D721Med (cell line): ENCODE data around the gene PNRC1.
"Not testable (repeated sequence)": the region's sequence is repeated elsewhere in the genome, so short reads cannot be mapped to it uniquely, and the experiment has no call there.

Experiments used
- DNase-seq: peaks from one replicate; pipeline ENCODE4 v3.0.0; 2011; ENCODE audit warnings: low spot score; ENCODE audit not compliant: insufficient read length
- FAIRE-seq: peaks from 2 replicates; lab custom pipeline; 2011; peaks lifted over from hg19 to GRCh38; lab: Jason Lieb, UNC
- TF ChIP-seq, protein P1 (sequence below): IDR thresholded peaks from 2 replicates; pipeline ENCODE4 v1.5.1; 2012; ENCODE audit warnings: mild to moderate bottlenecking, control low read depth; ENCODE audit not compliant: insufficient read depth; ENCODE audit errors: missing control alignments

Gene PNRC1

DNA sequence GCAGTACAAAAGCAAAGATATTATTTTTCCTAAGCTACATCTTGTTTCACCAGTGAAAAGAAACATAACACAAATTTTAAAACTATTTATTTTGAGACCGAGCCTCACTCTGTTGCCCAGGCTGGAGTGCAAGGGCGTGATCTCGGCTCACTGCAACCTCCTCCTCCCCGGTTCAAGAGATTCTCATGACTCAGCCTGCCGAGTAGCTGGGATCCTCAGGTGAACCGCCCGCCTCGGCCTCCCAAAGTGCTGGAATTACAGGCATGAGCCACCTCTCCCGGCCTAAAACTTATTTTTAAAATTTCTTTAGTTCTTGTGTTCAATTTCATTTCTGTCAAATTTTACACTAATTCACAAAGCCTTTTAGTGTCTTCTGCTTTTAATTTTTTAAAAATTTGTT is 31.4 kb downstream of the PNRC1 start:
- TF ChIP-seq, protein P1, sequence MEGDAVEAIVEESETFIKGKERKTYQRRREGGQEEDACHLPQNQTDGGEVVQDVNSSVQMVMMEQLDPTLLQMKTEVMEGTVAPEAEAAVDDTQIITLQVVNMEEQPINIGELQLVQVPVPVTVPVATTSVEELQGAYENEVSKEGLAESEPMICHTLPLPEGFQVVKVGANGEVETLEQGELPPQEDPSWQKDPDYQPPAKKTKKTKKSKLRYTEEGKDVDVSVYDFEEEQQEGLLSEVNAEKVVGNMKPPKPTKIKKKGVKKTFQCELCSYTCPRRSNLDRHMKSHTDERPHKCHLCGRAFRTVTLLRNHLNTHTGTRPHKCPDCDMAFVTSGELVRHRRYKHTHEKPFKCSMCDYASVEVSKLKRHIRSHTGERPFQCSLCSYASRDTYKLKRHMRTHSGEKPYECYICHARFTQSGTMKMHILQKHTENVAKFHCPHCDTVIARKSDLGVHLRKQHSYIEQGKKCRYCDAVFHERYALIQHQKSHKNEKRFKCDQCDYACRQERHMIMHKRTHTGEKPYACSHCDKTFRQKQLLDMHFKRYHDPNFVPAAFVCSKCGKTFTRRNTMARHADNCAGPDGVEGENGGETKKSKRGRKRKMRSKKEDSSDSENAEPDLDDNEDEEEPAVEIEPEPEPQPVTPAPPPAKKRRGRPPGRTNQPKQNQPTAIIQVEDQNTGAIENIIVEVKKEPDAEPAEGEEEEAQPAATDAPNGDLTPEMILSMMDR: no peak
- DNase-seq: no peak

DNA sequence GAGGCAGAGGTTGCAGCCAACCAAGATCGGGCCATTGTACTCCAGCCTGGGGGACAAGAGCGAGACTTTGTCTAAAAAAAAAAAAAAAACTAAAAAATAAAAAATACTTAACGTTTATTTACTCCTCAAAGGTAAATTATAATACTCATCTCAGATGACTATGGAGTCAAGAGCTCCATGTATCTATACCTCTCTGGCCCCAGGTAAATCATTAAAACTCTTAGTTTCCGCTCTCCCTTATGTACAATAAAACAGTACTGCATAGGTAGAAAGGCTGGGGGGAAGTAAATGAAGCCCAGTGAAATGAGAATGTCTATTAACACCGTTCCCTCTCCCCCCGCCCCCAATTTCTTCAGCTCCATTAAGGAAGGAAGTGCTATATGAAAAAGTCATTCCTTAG is 36.2 kb downstream of the PNRC1 start:
- FAIRE-seq (no peak), DNase-seq (no peak)
- TF ChIP-seq, protein P1: no peak

More for the DNA sequence above, 31.4 kb downstream of the PNRC1 start:
- no peak for FAIRE-seq

DNA sequence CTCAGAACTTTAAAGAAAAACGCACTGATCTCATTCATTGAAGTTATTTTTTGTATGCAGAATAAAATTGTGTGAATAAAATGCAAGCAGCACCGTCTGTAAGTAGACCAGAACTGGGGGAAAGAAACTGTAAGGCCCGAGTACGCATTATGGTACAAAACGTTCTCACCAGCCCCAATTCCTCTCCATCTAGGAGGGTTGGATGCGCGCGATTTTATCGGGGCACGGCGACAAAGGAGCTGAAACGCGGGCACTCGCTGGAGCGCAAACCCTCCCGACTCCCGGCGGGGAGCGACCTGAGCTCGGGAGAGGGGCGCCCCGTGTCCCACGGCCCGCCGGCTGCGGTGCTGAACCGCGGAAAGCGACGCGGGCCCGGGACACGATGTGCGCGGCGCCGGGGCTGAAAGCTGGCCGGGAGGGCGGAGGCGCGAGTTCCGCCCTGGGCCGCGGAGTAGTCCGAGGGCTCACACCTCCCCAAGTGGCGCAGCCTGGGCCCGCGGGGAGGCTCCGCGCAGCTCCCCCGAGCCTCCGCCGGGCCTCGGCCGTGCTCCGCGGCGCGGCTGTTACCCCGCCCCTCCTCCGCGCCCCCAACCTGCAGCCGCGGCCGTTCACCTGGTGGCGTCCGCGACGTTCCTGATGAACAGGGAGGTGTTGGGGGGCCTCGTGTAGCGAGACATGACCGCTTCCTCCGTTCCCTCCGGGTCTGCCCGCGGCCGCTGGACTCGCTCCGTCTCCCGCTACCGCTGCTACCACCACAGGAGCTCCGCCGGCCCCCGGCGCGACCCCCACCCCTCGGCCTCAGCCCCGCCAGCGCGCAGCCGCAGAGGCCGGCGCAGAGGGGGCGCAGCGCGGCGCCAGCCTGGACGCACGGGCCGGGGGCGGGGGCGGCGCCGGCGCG is 36.9 kb downstream of the PNRC1 start, which contains the start of gene SRSF12:
Gene SRSF12 (minus strand): TSS at position 861 of the 898 bp plus-strand sequence. CDS start 184 bp downstream, at position 677.
- TF ChIP-seq, protein P1: no peak
- peak; percentile 62 for DNase-seq
- FAIRE-seq: no peak

DNA sequence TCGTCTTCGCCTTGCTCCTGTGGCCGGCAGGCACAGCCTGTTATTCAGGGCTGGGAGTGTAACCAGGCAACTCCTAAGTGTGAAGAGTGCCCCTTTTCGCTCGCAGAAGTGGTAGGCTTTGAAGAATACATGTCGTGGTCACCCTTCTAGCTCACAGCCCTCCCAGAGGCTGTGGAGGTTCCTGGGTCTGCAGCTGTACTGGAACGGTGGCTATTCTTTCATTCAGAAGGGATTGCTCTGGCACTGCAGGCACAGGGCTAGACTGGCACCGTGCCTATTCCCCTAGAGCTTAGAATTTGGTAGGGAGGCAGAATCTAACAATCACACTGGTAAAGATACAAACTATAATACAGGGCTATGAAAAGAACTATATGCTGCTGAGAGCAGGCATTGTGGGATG is 38.4 kb downstream of the PNRC1 start:
- TF ChIP-seq, protein P1: no peak
- DNase-seq (no peak), FAIRE-seq (no peak)

DNA sequence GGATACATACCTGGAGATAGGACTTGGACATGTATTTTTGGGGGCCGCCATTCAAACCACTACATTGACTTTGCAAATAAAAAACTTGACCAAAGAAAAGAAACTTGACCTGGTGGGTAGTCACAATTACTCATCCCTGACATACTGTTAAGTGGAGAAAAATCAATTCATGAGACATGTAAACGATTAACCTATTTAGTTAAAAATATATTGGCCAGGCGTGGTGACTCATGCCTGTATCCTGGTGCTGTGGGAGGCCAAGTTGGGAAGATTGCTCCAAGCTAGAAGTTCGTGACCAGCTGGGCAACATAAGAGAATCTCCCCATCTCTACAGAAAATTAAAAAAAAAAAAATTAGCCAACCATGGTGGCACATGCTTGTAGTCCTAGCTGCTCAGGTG is 39.8 kb downstream of the PNRC1 start:
- TF ChIP-seq, protein P1: no peak
- FAIRE-seq: no peak

DNA sequence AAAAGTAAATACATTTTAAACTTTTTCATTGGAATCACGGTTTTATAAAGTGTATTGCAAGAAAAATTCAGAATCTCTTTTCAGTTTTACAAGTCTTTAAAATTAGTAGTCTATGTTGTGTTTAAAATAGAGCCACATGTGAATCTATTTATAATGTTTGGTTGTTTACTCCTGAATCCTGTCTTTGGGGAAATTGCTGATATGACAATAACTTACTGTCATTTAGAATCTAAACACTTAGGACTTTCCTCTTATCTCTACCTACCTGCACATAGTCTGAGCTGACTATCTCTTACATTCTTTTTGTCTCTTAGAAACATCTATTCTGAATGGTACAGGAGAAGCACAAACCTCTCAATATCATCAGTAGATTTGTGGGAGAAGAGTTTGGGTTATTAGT is 41.4 kb downstream of the PNRC1 start:
- DNase-seq (no peak), FAIRE-seq (no peak)
- TF ChIP-seq, protein P1: no peak

More for the DNA sequence above, 39.8 kb downstream of the PNRC1 start:
- no peak for DNase-seq

DNA sequence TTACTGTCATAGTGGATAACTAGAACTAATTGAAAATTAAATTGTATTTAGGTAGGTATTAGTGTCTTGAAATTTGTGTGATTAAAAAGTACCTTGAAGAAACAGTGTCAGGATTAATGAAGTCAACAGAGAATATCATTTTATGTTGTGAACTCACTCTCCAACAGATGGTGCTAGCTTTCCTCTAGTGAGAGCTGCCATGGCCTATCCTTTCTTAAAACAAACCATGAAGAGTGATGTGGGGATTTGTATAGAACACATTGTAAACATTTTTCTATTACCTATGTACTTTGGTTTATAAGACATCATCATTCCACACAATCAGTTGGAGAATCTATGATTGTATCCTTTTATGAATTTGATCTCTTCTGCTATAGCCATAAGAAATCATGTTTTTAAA is 42.1 kb downstream of the PNRC1 start:
- FAIRE-seq: peak; percentile 78
- DNase-seq: peak; percentile 46
- TF ChIP-seq, protein P1: peak; percentile 78

DNA sequence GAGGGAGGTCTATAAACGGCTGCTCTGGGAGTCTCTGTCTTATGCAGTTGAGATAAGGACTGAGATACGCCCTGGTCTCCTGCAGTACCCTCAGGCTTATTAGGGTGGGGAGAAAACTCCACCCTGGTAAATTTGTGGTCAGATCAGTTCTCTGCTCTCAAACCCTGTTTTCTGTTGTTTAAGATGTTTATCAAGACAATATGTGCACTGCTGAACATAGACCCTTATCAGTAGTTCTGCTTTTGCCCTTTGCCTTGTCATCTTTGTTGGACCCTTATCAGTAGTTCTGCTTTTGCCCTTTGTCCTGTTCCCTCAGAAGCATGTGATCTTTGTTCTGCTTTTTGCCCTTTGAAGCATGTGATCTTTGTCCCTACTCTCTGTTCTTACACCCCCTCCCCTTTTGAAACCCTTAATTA is 47.7 kb downstream of the PNRC1 start:
- DNase-seq, FAIRE-seq: not testable (repeated sequence)
